K562 (cell line): Measurements from ENCODE around the gene CERCAM. TPM values are rescaled to one million over a fixed set of nuclear protein-coding genes. Genes with fewer than 3 reads are reported as not detected.

ENCODE experiments used
- ATAC-seq: fragments of 200-7000 bp; cut with Tn5 transposase; 3 replicates; pipeline ENCODE4 v1.9.1; 2020; ENCODE audit warnings: moderate library complexity
- Bru-seq: library from RNA; stranded (reverse); fragments of 400-500 nt; gene quantifications from one replicate; lab custom pipeline; 2021; lab: Mats Ljungman, UMichigan
- BruChase-seq, 2 experiments: library from RNA; stranded (reverse); fragments of 400-500 nt; gene quantifications; one replicate each; lab custom pipeline; 2021; lab: Mats Ljungman, UMichigan
- BruUV-seq: library from RNA; stranded (reverse); fragments of 400-500 nt; replicated peaks from 2 replicates; lab custom pipeline; 2021; lab: Mats Ljungman, UMichigan
- CTCF ChIA-PET: fragments of 300-600 bp; formaldehyde crosslinking; extraction: SDS; loops from one replicate; lab custom pipeline; 2021; ENCODE audit warnings: low intra/inter-chr PET ratio; lab: Yijun Ruan, JAX
- POLR2A ChIA-PET: fragments of 300-600, 350-650 bp; sonication (Branson Sonifier 250); formaldehyde crosslinking; extraction: SDS; loops from one replicate; lab custom pipeline; 2021; ENCODE audit warnings: antibody characterized with exemption, inconsistent platforms; lab: Yijun Ruan, JAX
- DNase-seq, 4 experiments: peaks; one replicate each; pipeline versions ENCODE4 v3.0.0 to v3.0.0-alpha.2; 2011 to 2018; ENCODE audit warnings: low spot score in 3 of 4, mixed read lengths in 3 of 4; ENCODE audit errors: extremely low read depth in 1 of 4
- FAIRE-seq: peaks from 2 replicates; lab custom pipeline; 2011; peaks lifted over from hg19 to GRCh38; lab: Jason Lieb, UNC
- H2AFZ ChIP-seq: 2 replicates; pipeline ENCODE4 v1.6.0; 2011; ENCODE audit warnings: low read depth, low read length, control low read depth, inconsistent platforms
- H3K27ac ChIP-seq: fragments of 200-600 bp; 3 replicates; pipeline ENCODE4 v1.8.0; 2011; ENCODE audit warnings: low read depth, mild to moderate bottlenecking, control low read depth, inconsistent platforms, low read length, moderate library complexity, mixed read lengths; ENCODE audit errors: extremely low read depth
- H3K27me3 ChIP-seq, 2 experiments: fragments of 300-600 bp in 1 of 2; 2 replicates in 1 of 2; 3 replicates in 1 of 2; pipeline versions ENCODE4 v1.6.0 to v1.8.0; 2011; ENCODE audit warnings: inconsistent platforms in 2 of 2, low read length in 2 of 2, mild to moderate bottlenecking in 1 of 2, mixed read lengths in 1 of 2, moderate library complexity in 1 of 2; ENCODE audit not compliant: control insufficient read depth in 2 of 2, insufficient read depth in 2 of 2
- H3K36me3 ChIP-seq: fragments of 300-600 bp; 3 replicates; pipeline ENCODE4 v1.8.0; 2011; ENCODE audit warnings: mild to moderate bottlenecking, low read length, inconsistent platforms; ENCODE audit not compliant: control insufficient read depth, insufficient read depth
- H3K4me1 ChIP-seq, 2 experiments: fragments of 200-600 bp in 1 of 2; replicated peaks in 1 of 2; 2 replicates in 1 of 2; 3 replicates in 1 of 2; pipeline versions ENCODE4 v1.5.1 to v1.8.0; 2011; ENCODE audit warnings: inconsistent platforms in 2 of 2, low read length in 2 of 2, mild to moderate bottlenecking in 1 of 2, mixed read lengths in 1 of 2, moderate library complexity in 1 of 2; ENCODE audit not compliant: control insufficient read depth in 2 of 2, insufficient read depth in 2 of 2
- H3K4me2 ChIP-seq: 2 replicates; pipeline ENCODE4 v1.6.1; 2011; ENCODE audit warnings: low read length, control low read depth, inconsistent platforms, mixed read lengths; ENCODE audit not compliant: insufficient read depth
- H3K4me3 ChIP-seq: fragments of 200-600 bp; sonication (generic), shearing (Covaris generic); 2 replicates; pipeline ENCODE4 v1.5.1; 2016; ENCODE audit warnings: control low read depth, inconsistent platforms
- H3K79me2 ChIP-seq: fragments of 200-600 bp; 3 replicates; pipeline ENCODE4 v1.8.0; 2011; ENCODE audit warnings: low read length, inconsistent platforms; ENCODE audit not compliant: control insufficient read depth, insufficient read depth
- H3K9ac ChIP-seq, 2 experiments: 2 replicates each; pipeline versions ENCODE4 v1.6.0 to v1.6.1; 2011; ENCODE audit warnings: low read depth in 2 of 2, low read length in 2 of 2, control low read depth in 1 of 2, inconsistent platforms in 1 of 2, mild to moderate bottlenecking in 1 of 2, mixed read lengths in 1 of 2; ENCODE audit not compliant: insufficient read depth in 1 of 2
- H3K9me1 ChIP-seq: one replicate; pipeline ENCODE4 v1.6.0; 2011; ENCODE audit warnings: inconsistent platforms, mild to moderate bottlenecking, low read length, moderate library complexity; ENCODE audit not compliant: control insufficient read depth, insufficient read depth
- H3K9me3 ChIP-seq: replicated peaks from 2 replicates; pipeline ENCODE4 v1.5.1; 2011; ENCODE audit warnings: low read depth, low read length, inconsistent platforms; ENCODE audit not compliant: control insufficient read depth, insufficient read depth
- H4K20me1 ChIP-seq: replicated peaks from 2 replicates; pipeline ENCODE4 v1.6.1; 2011; ENCODE audit warnings: low read length, inconsistent platforms, mixed read lengths; ENCODE audit not compliant: control insufficient read depth, insufficient read depth
- NR0B1 ChIP-seq: fragments of 450-650 bp; IDR thresholded peaks from one replicate; pipeline ENCODE4 v1.6.1; 2018; ENCODE audit warnings: mild to moderate bottlenecking, moderate library complexity; ENCODE audit not compliant: partially characterized antibody
- RBBP5 ChIP-seq: fragments of 200-600 bp; sonication (generic); IDR thresholded peaks from 2 replicates; pipeline ENCODE4 v1.6.1; 2012; ENCODE audit warnings: borderline replicate concordance, mild to moderate bottlenecking, low read length, control low read depth, inconsistent platforms; ENCODE audit not compliant: insufficient read depth, poor library complexity, severe bottlenecking
- SIRT6 ChIP-seq: IDR thresholded peaks from one replicate; pipeline ENCODE4 v1.6.1; 2012; ENCODE audit warnings: low read depth, mild to moderate bottlenecking, control low read depth, inconsistent platforms, low read length, moderate library complexity
- TEAD1 ChIP-seq, 2 experiments: fragments of 450-650 bp in 1 of 2; sonication (generic) in 1 of 2; formaldehyde crosslinking; IDR thresholded peaks; 2 replicates each; pipeline versions ENCODE4 v1.4.0 to v1.8.0; 2020 to 2022; ENCODE audit warnings: mild to moderate bottlenecking in 2 of 2, missing genetic modification reagents in 1 of 2
- ZFX ChIP-seq: sonication (generic); formaldehyde crosslinking; IDR thresholded peaks from 2 replicates; pipeline ENCODE4 v1.8.0; 2022; ENCODE audit warnings: mild to moderate bottlenecking, missing genetic modification reagents, moderate library complexity
- WGBS: fragments of 100-300 bp; shearing (Covaris generic); methylation state at CpG from one replicate; pipeline ENCODE4 v1.1.6; 2016; ENCODE audit warnings: low coverage, mixed read lengths; ENCODE audit not compliant: insufficient coverage; ENCODE audit errors: missing lambda C conversion rate; 5-methylcytosine and 5-hydroxymethylcytosine counted together
- in situ Hi-C: fragments of 300-500 bp; cut with MboI; formaldehyde crosslinking; loops from 4 replicates; pipeline ENCODE4 v1.15.0; 2018; ENCODE audit warnings: inconsistent platforms, mixed read lengths
- intact Hi-C: fragments of 100-400 bp; cut with micrococcal nuclease; formaldehyde crosslinking; loops from 2 replicates; pipeline ENCODE4 v1.14.2; 2022
- long read RNA-seq, 3 experiments: library from polyadenylated mRNA in 2 of 3; library from RNA in 1 of 3; unstranded in 2 of 3; stranded (forward) in 1 of 3; transcript quantifications; one replicate each; pipeline ENCODE4 v2.0.0, GENCODE V29; 2019 to 2022
- polyA minus RNA-seq, 3 experiments: library from RNA; depleted of rRNA, polyadenylated mRNA; stranded (reverse); fragments of >200 nt; gene quantifications; 2 replicates each; pipeline ENCODE4 v1.2.3, GENCODE V29; 2011
- polyA plus RNA-seq, 8 experiments: library from polyadenylated mRNA; depleted of rRNA in 4 of 8; stranded (reverse) in 5 of 8; unstranded in 3 of 8; fragments of >200 nt; fragmentation: Nextera tagmentation in 2 of 8; fragmentation: Illumina TruSeq in 1 of 8; extraction: Ambion mirVana in 2 of 8; extraction: Trizol in 1 of 8; gene quantifications; 2 replicates each; pipeline versions ENCODE4 v1.2.1 to v1.2.3, GENCODE V29; 2011 to 2014; ENCODE audit warnings: inconsistent platforms in 1 of 8, missing spikeins in 1 of 8
- total RNA-seq, 7 experiments: library from RNA; depleted of rRNA in 6 of 7; stranded (reverse); fragments of >200 nt in 6 of 7; fragmentation: Illumina TruSeq in 2 of 7; extraction: Trizol in 2 of 7; gene quantifications; 2 replicates each; pipeline versions ENCODE4 v1.2.1 to v1.2.3, GENCODE V29; 2011 to 2021; ENCODE audit warnings: low replicate concordance in 1 of 7
- TF ChIP-seq, protein P1 (sequence below): sonication (generic); formaldehyde crosslinking; IDR thresholded peaks from 2 replicates; pipeline ENCODE4 v1.8.1; 2023; ENCODE audit warnings: mild to moderate bottlenecking, missing genetic modification reagents

CERCAM gene, protein sequence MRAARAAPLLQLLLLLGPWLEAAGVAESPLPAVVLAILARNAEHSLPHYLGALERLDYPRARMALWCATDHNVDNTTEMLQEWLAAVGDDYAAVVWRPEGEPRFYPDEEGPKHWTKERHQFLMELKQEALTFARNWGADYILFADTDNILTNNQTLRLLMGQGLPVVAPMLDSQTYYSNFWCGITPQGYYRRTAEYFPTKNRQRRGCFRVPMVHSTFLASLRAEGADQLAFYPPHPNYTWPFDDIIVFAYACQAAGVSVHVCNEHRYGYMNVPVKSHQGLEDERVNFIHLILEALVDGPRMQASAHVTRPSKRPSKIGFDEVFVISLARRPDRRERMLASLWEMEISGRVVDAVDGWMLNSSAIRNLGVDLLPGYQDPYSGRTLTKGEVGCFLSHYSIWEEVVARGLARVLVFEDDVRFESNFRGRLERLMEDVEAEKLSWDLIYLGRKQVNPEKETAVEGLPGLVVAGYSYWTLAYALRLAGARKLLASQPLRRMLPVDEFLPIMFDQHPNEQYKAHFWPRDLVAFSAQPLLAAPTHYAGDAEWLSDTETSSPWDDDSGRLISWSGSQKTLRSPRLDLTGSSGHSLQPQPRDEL
- 27.2 and 83.8 TPM in 2 replicates for total RNA-seq (2011; cell fraction: chromatin; rRNA removed; ENCODE audit: low replicate concordance)
- 70.3 and 82.2 TPM in 2 replicates for total RNA-seq (2011; cell fraction: nucleolus; rRNA removed)
- 35.6 and 47.3 TPM in 2 replicates for total RNA-seq (2011; cell fraction: nucleoplasm; rRNA removed)
- total RNA-seq (2014; rRNA removed), result 18.0 and 20.6 TPM in 2 replicates
- total RNA-seq (2014; rRNA removed; fragmentation: Illumina TruSeq; extraction: Trizol), result 4.2 and 5.0 TPM in 2 replicates
- total RNA-seq (2015; rRNA removed; fragmentation: Illumina TruSeq; extraction: Trizol), result 18.3 and 19.0 TPM in 2 replicates
- 22.2 and 24.0 TPM in 2 replicates for total RNA-seq (2021)
- polyA plus RNA-seq (2011; rRNA removed), result 18.8 and 39.4 TPM in 2 replicates
- 55.2 and 92.4 TPM in 2 replicates for polyA plus RNA-seq (2011; cell fraction: cytosol; rRNA removed)
- 56.0 and 58.6 TPM in 2 replicates for polyA plus RNA-seq (2011; cell fraction: nucleus; rRNA removed)
- 25.6 and 35.2 TPM in 2 replicates for polyA plus RNA-seq (2012)
- 10.5 and 14.0 TPM in 2 replicates for polyA plus RNA-seq (2014; fragmentation: Illumina TruSeq; extraction: Trizol)
- polyA plus RNA-seq (2014; fragmentation: Nextera tagmentation; extraction: Ambion mirVana), result 1 to 10 TPM in 1 of 2 experiments, under 1 TPM in 1; 0.75 to 1.3 TPM
- polyA plus RNA-seq (2014; rRNA removed), result 21.9 and 26.4 TPM in 2 replicates
- polyA minus RNA-seq (2011; rRNA and poly(A)+ RNA removed), result 10.7 and 11.9 TPM in 2 replicates
- polyA minus RNA-seq (2011; cell fraction: cytosol; rRNA and poly(A)+ RNA removed), result 15.5 and 37.0 TPM in 2 replicates
- 16.7 and 23.5 TPM in 2 replicates for polyA minus RNA-seq (2011; cell fraction: nucleus; rRNA and poly(A)+ RNA removed)
- percentile 55 among the genes with signal in this experiment for Bru-seq, nascent RNA
- BruChase-seq, experiment 1, labeled RNA remaining after a 2-hour chase, result percentile 45 among the genes with signal in this experiment
- BruChase-seq, experiment 2, labeled RNA remaining after a 6-hour chase, result percentile 43 among the genes with signal in this experiment
- long read RNA-seq, experiment 1, transcript CERCAM-201 (13 exons, 2,685 nt), result major isoform, 12 of 42 reads
- long read RNA-seq, experiment 1, partial matches to known transcripts, result 24 of 42 reads
- long read RNA-seq, experiment 1, other reads (novel, unspliced or antisense), result 6 of 42 reads
- long read RNA-seq, experiment 2, transcript CERCAM-201 (13 exons, 2,685 nt), result major isoform, 8 of 22 reads
- long read RNA-seq, experiment 2, partial matches to known transcripts, result 11 of 22 reads
- long read RNA-seq, experiment 2, other reads (novel, unspliced or antisense), result 3 of 22 reads
- long read RNA-seq, experiment 3, transcript CERCAM-201 (13 exons, 2,685 nt), result major isoform, 6 of 11 reads
- long read RNA-seq, experiment 3, partial matches to known transcripts, result 5 of 11 reads
- long read RNA-seq, experiment 3, other reads (novel, unspliced or antisense), result 0 of 11 reads

DNA sequence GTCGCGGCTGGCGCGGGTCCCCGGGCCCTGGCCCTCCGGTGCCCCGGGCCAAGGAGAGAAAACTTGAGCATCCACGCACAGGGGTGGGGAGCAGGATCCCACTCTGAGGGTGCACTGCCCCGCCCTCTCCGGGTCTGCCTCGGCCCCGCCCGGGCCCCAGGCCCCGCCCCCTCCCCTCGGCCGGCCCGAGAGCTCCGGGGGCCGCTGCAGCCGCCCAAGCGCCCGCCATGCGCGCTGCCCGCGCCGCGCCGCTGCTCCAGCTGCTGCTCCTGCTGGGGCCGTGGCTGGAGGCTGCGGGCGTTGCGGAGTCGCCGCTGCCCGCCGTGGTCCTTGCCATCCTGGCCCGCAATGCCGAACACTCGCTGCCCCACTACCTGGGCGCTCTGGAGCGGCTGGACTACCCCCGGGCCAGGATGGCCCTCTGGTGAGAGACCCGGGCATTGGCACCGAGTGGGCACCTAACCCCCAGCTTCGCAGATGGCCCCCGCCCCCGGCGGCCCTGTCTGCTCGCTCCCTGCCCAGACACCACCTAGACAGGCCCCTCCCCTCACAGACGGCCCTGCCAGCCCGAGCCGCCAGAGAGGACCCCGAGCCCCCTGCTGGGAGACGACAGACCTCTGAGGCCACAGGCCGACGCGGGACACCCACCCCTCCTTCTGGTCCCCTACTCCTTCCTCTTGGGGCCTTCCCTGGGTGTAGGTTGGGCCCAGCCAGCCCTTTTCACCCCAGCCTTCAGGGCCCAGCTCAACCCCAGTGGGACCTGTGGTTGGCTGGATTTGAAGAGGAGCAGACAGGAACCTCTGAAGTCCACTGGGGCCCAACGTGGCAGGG is at the start of gene CERCAM:
Gene CERCAM (plus strand): TSS at position 207 of the 831 bp plus-strand sequence. CDS start 21 bp downstream, at position 228.
- FAIRE-seq (no peak), ATAC-seq (peak; percentile 91), DNase-seq (peak; percentile 72 to 93 (median 90))
- Histone ChIP-seq H3K9me1 (no peaks in the 10 kb centered on the region), H3K9me3 (no peaks in the 10 kb centered on the region), H3K27ac (peak within 1 kb of the TSS; percentile 67), H2AFZ (peak within 1 kb of the TSS; percentile 99), H3K9ac (peak within 1 kb of the TSS; percentile 74 to 98), H3K79me2 (peaks cover 8% of the 10 kb centered on the region; the same call in 1 of the 3 replicates), H3K4me1 (peaks cover 20 to 52% of the 10 kb centered on the region in 2 experiments; a peak in 4 of 5 replicates), H3K36me3 (peaks cover 6% of the 10 kb centered on the region; the same call in 1 of the 3 replicates), H4K20me1 (no peaks in the 10 kb centered on the region), H3K27me3 (no peaks in the 10 kb centered on the region), H3K4me3 (peak within 1 kb of the TSS; percentile 94), H3K4me2 (peak within 1 kb of the TSS; percentile 81)
- ChIA-PET CTCF (no interaction called here), POLR2A (interaction anchor here (0.5 to 2.0 kb wide), 8 partner anchors 7 to 1042 kb away, joined by 3 to 12 read pairs (median 4); partner anchors contain the start of gene URM1)
- in situ Hi-C loops, result loop anchor here (10.0 kb wide), 1 partner anchor 294 kb away; no protein-coding TSS in a partner anchor
- WGBS, result 3% methylated on average over 22 of the region's 59 CpGs
- intact Hi-C loops, result no loop called here
- no TSS peak for BruUV-seq
- TF ChIP-seq, protein P1, sequence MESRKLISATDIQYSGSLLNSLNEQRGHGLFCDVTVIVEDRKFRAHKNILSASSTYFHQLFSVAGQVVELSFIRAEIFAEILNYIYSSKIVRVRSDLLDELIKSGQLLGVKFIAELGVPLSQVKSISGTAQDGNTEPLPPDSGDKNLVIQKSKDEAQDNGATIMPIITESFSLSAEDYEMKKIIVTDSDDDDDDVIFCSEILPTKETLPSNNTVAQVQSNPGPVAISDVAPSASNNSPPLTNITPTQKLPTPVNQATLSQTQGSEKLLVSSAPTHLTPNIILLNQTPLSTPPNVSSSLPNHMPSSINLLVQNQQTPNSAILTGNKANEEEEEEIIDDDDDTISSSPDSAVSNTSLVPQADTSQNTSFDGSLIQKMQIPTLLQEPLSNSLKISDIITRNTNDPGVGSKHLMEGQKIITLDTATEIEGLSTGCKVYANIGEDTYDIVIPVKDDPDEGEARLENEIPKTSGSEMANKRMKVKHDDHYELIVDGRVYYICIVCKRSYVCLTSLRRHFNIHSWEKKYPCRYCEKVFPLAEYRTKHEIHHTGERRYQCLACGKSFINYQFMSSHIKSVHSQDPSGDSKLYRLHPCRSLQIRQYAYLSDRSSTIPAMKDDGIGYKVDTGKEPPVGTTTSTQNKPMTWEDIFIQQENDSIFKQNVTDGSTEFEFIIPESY (CRISPR knock-in tag), result no peak
- TF ChIP-seq TEAD1 (CRISPR knock-in tag; IDR thresholded peaks at IDR 0.05) (0 out of 4 replicates have a peak, but pooled peaks of 1 of the 2 experiments have one; percentile 1), SIRT6 (no peak), NR0B1 (no peak), ZFX (peak; percentile 75), RBBP5 (peak; percentile 2)
